ENCODE data around the gene FAM200B. TPM values are rescaled to one million over a fixed set of nuclear protein-coding genes. Genes with fewer than 3 reads are reported as not detected.

FAM200B gene
- polyA plus RNA-seq, 1 donor (not counting 4 experiments of a cell fraction or from before 2014, with no cell fraction given), result 36.6 TPM

DNA sequence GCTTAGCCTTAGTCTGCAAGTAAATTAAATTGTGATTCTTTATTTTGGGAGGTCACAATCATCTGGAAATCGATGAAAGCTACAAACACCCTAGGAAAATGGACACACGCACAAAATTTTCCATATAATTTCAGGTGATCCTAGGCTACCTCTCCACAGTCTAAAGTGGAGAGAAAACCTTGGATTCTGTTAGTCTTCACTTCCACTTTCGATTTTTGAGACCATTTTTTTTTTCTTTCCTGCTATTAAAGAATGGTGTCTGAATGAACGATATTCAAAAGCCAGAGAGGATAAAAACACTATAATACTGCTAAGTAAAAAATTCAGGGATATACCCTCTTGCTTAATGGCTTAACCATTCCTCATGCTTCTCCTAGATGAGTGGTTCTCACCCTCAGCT is 28.2 kb upstream of the FAM200B start:
- H3K27me3 ChIP-seq (ENCODE audit: control insufficient read depth, extremely low read depth, insufficient read depth, low read length), result no peaks in the 10 kb centered on the region
- H3K9me1 ChIP-seq (ENCODE audit: control insufficient read depth, extremely low read depth, insufficient read depth, low read length), result no peaks in the 10 kb centered on the region
- peaks cover 2 to 3% of the 10 kb centered on the region in 2 experiments for H3K36me3 ChIP-seq (ENCODE audit: control insufficient read depth in 2 of 2, extremely low read depth in 1 of 2, insufficient read depth in 2 of 2, low read length in 2 of 2)
- peak overlapping the region; percentile 95 for H3K9ac ChIP-seq (ENCODE audit: control insufficient read depth, extremely low read depth, insufficient read depth, low read length)
- peaks cover 8% of the 10 kb centered on the region for H4K20me1 ChIP-seq (ENCODE audit: control insufficient read depth, extremely low read depth, insufficient read depth, low read length)
- H3K4me1 ChIP-seq (ENCODE audit: control insufficient read depth, extremely low read depth, insufficient read depth, low read length), result peaks cover 35% of the 10 kb centered on the region
- DNase-seq (ENCODE audit: low read depth, low spot score), result no peak
- dilution Hi-C loops (cut with MboI; ENCODE audit: extremely low pct_ligation_motif_present, low sequenced_read_pairs), result no loop called here
- no peak overlapping the region for H2AFZ ChIP-seq (ENCODE audit: control insufficient read depth, low read length)
- H3K27ac ChIP-seq (ENCODE audit: control insufficient read depth, insufficient read depth, low read length), result peak overlapping the region; percentile 97
- peak overlapping the region; percentile 70 to 84 (median 83) for H3K4me3 ChIP-seq (ENCODE audit: control insufficient read depth in 2 of 3, extremely low read depth in 1 of 3, insufficient read depth in 2 of 3, low read depth in 1 of 3, low read length in 3 of 3)
- H3K4me2 ChIP-seq (ENCODE audit: control insufficient read depth, extremely low read depth, insufficient read depth, low read depth, low read length), result peak overlapping the region; percentile 73
- TF ChIP-seq EZH2 (IDR thresholded peaks at IDR 0.05; ENCODE audit: low read length), result no peak
- no peaks in the 10 kb centered on the region for H3K9me3 ChIP-seq (ENCODE audit: control insufficient read depth, low read depth, low read length)
- peaks cover 65% of the 10 kb centered on the region for H3K79me2 ChIP-seq (ENCODE audit: control insufficient read depth, insufficient read depth, low read length)
- no peak for FAIRE-seq

DNA sequence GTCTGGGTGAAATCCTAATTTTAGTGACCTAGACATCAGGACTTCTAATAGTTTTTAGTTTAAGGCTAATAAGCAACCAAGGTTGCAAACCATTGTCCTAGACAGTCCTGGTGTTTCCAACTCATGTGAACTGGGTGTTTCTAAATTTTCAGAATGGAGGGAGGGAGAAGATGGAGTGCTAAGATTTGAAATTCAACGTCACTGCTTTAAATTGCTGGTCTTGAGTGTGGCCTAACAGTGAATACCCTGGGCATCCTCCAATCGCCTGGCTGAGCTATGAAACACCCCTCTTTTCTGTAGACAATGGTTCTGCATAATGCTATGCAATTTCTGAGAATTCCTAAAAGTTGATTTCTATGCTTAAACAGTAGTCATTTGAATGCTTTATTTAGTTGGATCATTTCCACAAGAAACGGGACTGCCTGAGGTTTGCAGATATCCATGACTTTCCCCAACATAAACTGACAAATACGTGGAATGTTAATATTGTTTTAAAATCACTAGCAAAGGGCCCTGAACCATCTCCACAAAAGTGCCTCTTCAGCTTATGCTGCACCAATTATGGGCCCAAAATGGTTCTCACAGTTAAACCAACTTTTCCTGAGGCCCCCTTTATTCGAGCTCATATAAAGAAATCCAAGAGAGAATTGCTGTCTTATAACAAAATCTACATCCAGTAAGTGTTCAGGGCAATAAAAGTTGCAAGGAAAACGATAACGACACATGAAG is 27.6 kb upstream of the FAM200B start:
- Histone ChIP-seq H3K9me1 (ENCODE audit: control insufficient read depth, extremely low read depth, insufficient read depth, low read length) (no peaks in the 10 kb centered on the region), H3K36me3 (ENCODE audit: control insufficient read depth in 2 of 2, extremely low read depth in 1 of 2, insufficient read depth in 2 of 2, low read length in 2 of 2) (peaks cover 2 to 3% of the 10 kb centered on the region in 2 experiments), H3K9ac (ENCODE audit: control insufficient read depth, extremely low read depth, insufficient read depth, low read length) (peak overlapping the region; percentile 95), H3K27ac (ENCODE audit: control insufficient read depth, insufficient read depth, low read length) (peak overlapping the region; percentile 97), H3K9me3 (ENCODE audit: control insufficient read depth, low read depth, low read length) (no peaks in the 10 kb centered on the region), H4K20me1 (ENCODE audit: control insufficient read depth, extremely low read depth, insufficient read depth, low read length) (peaks cover 8% of the 10 kb centered on the region), H3K27me3 (ENCODE audit: control insufficient read depth, extremely low read depth, insufficient read depth, low read length) (no peaks in the 10 kb centered on the region), H3K4me1 (ENCODE audit: control insufficient read depth, extremely low read depth, insufficient read depth, low read length) (peaks cover 31% of the 10 kb centered on the region), H3K4me3 (ENCODE audit: control insufficient read depth in 2 of 3, extremely low read depth in 1 of 3, insufficient read depth in 2 of 3, low read depth in 1 of 3, low read length in 3 of 3) (peak overlapping the region; percentile 70 to 84 (median 83)), H2AFZ (ENCODE audit: control insufficient read depth, low read length) (peak overlapping the region; percentile 18), H3K4me2 (ENCODE audit: control insufficient read depth, extremely low read depth, insufficient read depth, low read depth, low read length) (peak overlapping the region; percentile 73), H3K79me2 (ENCODE audit: control insufficient read depth, insufficient read depth, low read length) (peaks cover 59% of the 10 kb centered on the region)
- dilution Hi-C loops (cut with MboI; ENCODE audit: extremely low pct_ligation_motif_present, low sequenced_read_pairs), result no loop called here
- TF ChIP-seq, protein P1, sequence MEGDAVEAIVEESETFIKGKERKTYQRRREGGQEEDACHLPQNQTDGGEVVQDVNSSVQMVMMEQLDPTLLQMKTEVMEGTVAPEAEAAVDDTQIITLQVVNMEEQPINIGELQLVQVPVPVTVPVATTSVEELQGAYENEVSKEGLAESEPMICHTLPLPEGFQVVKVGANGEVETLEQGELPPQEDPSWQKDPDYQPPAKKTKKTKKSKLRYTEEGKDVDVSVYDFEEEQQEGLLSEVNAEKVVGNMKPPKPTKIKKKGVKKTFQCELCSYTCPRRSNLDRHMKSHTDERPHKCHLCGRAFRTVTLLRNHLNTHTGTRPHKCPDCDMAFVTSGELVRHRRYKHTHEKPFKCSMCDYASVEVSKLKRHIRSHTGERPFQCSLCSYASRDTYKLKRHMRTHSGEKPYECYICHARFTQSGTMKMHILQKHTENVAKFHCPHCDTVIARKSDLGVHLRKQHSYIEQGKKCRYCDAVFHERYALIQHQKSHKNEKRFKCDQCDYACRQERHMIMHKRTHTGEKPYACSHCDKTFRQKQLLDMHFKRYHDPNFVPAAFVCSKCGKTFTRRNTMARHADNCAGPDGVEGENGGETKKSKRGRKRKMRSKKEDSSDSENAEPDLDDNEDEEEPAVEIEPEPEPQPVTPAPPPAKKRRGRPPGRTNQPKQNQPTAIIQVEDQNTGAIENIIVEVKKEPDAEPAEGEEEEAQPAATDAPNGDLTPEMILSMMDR (optimal IDR thresholded peaks at IDR 0.05 in 1 of 3, IDR thresholded peaks at IDR 0.05 in 1 of 3, conservative IDR thresholded peaks at IDR 0.05 in 1 of 3; ENCODE audit: extremely low read depth in 1 of 3, insufficient read depth in 2 of 3, low read length in 3 of 3), result no peak
- TF ChIP-seq EZH2 (IDR thresholded peaks at IDR 0.05; ENCODE audit: low read length), result no peak
- FAIRE-seq (peak; percentile 81), DNase-seq (ENCODE audit: low read depth, low spot score) (no peak)

Measured in keratinocyte (primary cell).